Measurements from ENCODE around the gene URGCP. TPM values are rescaled to one million over a fixed set of nuclear protein-coding genes. Genes with fewer than 3 reads are reported as not detected.

Gene URGCP
- total RNA-seq, 4 donors from 2014 or later, result 29.0 to 47.7 (median 38.3) TPM

GRCh38 chr7:43868181-43868580 lies 38.2 kb downstream of the URGCP start:
- H3K27ac ChIP-seq, result peak overlapping the region in 3 of 4 donors; percentile 89 to 94 (median 91)
- no peak for DNase-seq
- TF ChIP-seq POLR2A (IDR thresholded peaks at IDR 0.05) (no peak), CTCF (IDR thresholded peaks at IDR 0.05 in 4 of 5, conservative IDR thresholded peaks at IDR 0.05 in 1 of 5) (no peak)
- H3K4me1 ChIP-seq, result peaks cover 21 to 30% of the 10 kb centered on the region in 2 donors
- no peak for ATAC-seq
- H3K9me3 ChIP-seq, result no peaks in the 10 kb centered on the region
- intact Hi-C loops (cut with DNase I; ENCODE audit: low total_unique reads) (no loop called here), in situ Hi-C loops (cut with MboI; ENCODE audit: low sequenced_read_pairs in 4 of 4) (no loop called here)
- H3K27me3 ChIP-seq, result no peaks in the 10 kb centered on the region
- peak overlapping the region; percentile 77 to 94 (median 82) for H3K4me3 ChIP-seq
- H3K36me3 ChIP-seq, result peaks cover 0 to 24% of the 10 kb centered on the region in 2 donors

GRCh38 chr7:43865277-43865676 lies 41.1 kb downstream of the URGCP start:
- no peak overlapping the region for H3K4me3 ChIP-seq
- no peak for TF ChIP-seq POLR2A (IDR thresholded peaks at IDR 0.05)
- in situ Hi-C loops (cut with MboI; ENCODE audit: low sequenced_read_pairs in 4 of 4), result no loop called here
- H3K4me1 ChIP-seq, result peaks cover 7 to 11% of the 10 kb centered on the region in 2 donors
- no peaks in the 10 kb centered on the region for H3K9me3 ChIP-seq
- no peaks in the 10 kb centered on the region for H3K27me3 ChIP-seq
- intact Hi-C loops (cut with DNase I; ENCODE audit: low total_unique reads), result no loop called here
- peaks cover 0 to 24% of the 10 kb centered on the region in 2 donors for H3K36me3 ChIP-seq
- ATAC-seq, result no peak
- DNase-seq, result no peak
- H3K27ac ChIP-seq, result no peak overlapping the region

- H3K4me1 ChIP-seq, result peaks cover 7% of the 10 kb centered on the region in 2 donors
- no peak for ATAC-seq
- DNase-seq, result no peak
- no peaks in the 10 kb centered on the region for H3K9me3 ChIP-seq
- H3K27ac ChIP-seq, result no peak overlapping the region
- H3K27me3 ChIP-seq, result no peaks in the 10 kb centered on the region
- TF ChIP-seq CTCF (IDR thresholded peaks at IDR 0.05 in 4 of 5, conservative IDR thresholded peaks at IDR 0.05 in 1 of 5) (no peak), POLR2A (IDR thresholded peaks at IDR 0.05) (no peak)
- H3K36me3 ChIP-seq, result peaks cover 0 to 24% of the 10 kb centered on the region in 2 donors
- intact Hi-C loops (cut with DNase I; ENCODE audit: low total_unique reads), result no loop called here
- in situ Hi-C loops (cut with MboI; ENCODE audit: low sequenced_read_pairs in 4 of 4), result no loop called here
- H3K4me3 ChIP-seq, result no peak overlapping the region
Observed at GRCh38 chr7:43864126-43864525, 42.3 kb downstream of the URGCP start.

- Histone ChIP-seq H3K27ac (no peak overlapping the region), H3K4me1 (no peaks in the 10 kb centered on the region), H3K27me3 (no peaks in the 10 kb centered on the region), H3K36me3 (no peaks in the 10 kb centered on the region), H3K9me3 (no peaks in the 10 kb centered on the region), H3K4me3 (no peak overlapping the region)
- TF ChIP-seq POLR2A (IDR thresholded peaks at IDR 0.05) (no peak), CTCF (IDR thresholded peaks at IDR 0.05 in 4 of 5, conservative IDR thresholded peaks at IDR 0.05 in 1 of 5) (no peak)
- in situ Hi-C loops (cut with MboI; ENCODE audit: low sequenced_read_pairs in 4 of 4), result no loop called here
- no peak for DNase-seq
- no peak for ATAC-seq
- intact Hi-C loops (cut with DNase I; ENCODE audit: low total_unique reads), result no loop called here
Observed at GRCh38 chr7:43856996-43857395, 49.4 kb downstream of the URGCP start.

- no peak for ATAC-seq
Observed at GRCh38 chr7:43856316-43856715, 50.1 kb downstream of the URGCP start.

More at GRCh38 chr7:43856316-43856715, 50.1 kb downstream of the URGCP start:
- Histone ChIP-seq H3K4me1 (no peaks in the 10 kb centered on the region), H3K4me3 (no peak overlapping the region), H3K27ac (no peak overlapping the region), H3K27me3 (no peaks in the 10 kb centered on the region), H3K36me3 (no peaks in the 10 kb centered on the region), H3K9me3 (no peaks in the 10 kb centered on the region)
- TF ChIP-seq POLR2A (IDR thresholded peaks at IDR 0.05), result no peak
- no peak for TF ChIP-seq CTCF (IDR thresholded peaks at IDR 0.05 in 4 of 5, conservative IDR thresholded peaks at IDR 0.05 in 1 of 5)
- intact Hi-C loops (cut with DNase I; ENCODE audit: low total_unique reads) (no loop called here), in situ Hi-C loops (cut with MboI; ENCODE audit: low sequenced_read_pairs in 4 of 4) (no loop called here)
- no peak for DNase-seq

Data from gastrocnemius medialis (tissue), 4 donors.